HL-60 (cell line): ENCODE results near the gene ALPK1.

Experiments
- CTCF ChIP-seq: IDR thresholded peaks from one replicate; pipeline ENCODE4 v1.5.1; 2011; ENCODE audit warnings: low read length, control low read depth, inconsistent platforms; ENCODE audit not compliant: insufficient read depth
- GABPA ChIP-seq: IDR thresholded peaks from 2 replicates; pipeline ENCODE4 v1.6.1; 2012; ENCODE audit warnings: low read depth
- POLR2AphosphoS5 ChIP-seq: IDR thresholded peaks from 2 replicates; pipeline ENCODE4 v1.6.1; 2012; ENCODE audit warnings: low read depth
- REST ChIP-seq: IDR thresholded peaks from 2 replicates; pipeline ENCODE4 v1.6.1; 2012; ENCODE audit warnings: low read depth; ENCODE audit not compliant: insufficient replicate concordance
- SPI1 ChIP-seq: IDR thresholded peaks from 2 replicates; pipeline ENCODE4 v1.6.1; 2012; ENCODE audit warnings: low read depth, mild to moderate bottlenecking, borderline replicate concordance

- TF ChIP-seq CTCF (no peak), REST (no peak), GABPA (no peak), POLR2AphosphoS5 (no peak), SPI1 (no peak)
Measured at GRCh38 chr4:112378243-112378620, 81.1 kb downstream of the ALPK1 start.
